HepG2 (cell line): ENCODE results near the gene AFAP1L2.

ENCODE experiments used
- MXI1 ChIP-seq: IDR thresholded peaks from 3 replicates; pipeline ENCODE4 v1.6.1; 2012; ENCODE audit warnings: low read depth, low read length, inconsistent platforms, borderline replicate concordance
- TF ChIP-seq, protein P1 (sequence below): sonication (generic); formaldehyde crosslinking; IDR thresholded peaks from 2 replicates; pipeline ENCODE4 v1.4.0; 2020; ENCODE audit warnings: mild to moderate bottlenecking, missing genetic modification reagents

DNA sequence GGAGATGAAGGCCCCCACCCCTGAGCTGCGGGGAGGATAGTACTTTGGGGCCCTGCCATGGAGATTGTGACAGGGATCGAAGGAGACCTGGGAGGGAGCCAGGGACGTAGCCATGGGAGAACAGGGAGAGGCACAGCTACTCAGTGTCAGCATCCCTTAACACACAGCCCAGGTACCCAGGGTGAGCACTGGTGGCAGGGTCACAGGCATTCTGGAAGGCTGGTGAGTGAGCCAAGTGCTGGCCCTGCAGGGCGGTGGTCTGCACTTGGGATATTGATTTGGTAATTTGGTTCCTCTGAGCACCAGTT is 125.5 kb downstream of the AFAP1L2 start:
- no peak for TF ChIP-seq MXI1
- TF ChIP-seq, protein P1, sequence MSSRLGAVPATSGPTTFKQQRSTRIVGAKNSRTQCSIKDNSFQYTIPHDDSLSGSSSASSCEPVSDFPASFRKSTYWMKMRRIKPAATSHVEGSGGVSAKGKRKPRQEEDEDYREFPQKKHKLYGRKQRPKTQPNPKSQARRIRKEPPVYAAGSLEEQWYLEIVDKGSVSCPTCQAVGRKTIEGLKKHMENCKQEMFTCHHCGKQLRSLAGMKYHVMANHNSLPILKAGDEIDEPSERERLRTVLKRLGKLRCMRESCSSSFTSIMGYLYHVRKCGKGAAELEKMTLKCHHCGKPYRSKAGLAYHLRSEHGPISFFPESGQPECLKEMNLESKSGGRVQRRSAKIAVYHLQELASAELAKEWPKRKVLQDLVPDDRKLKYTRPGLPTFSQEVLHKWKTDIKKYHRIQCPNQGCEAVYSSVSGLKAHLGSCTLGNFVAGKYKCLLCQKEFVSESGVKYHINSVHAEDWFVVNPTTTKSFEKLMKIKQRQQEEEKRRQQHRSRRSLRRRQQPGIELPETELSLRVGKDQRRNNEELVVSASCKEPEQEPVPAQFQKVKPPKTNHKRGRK (CRISPR knock-in tag) = no peak
